DMS53 treated with DMSO at 0.1 percent for 48 hours (cell line): Measurements from ENCODE around the gene VPS35.
A peak's percentile ranks its signal among the peaks of the same experiment; 100 is the strongest.

Experiments used
- DNase-seq: peaks from one replicate; lab custom pipeline; 2025; ENCODE audit not compliant: unreplicated experiment; lab: John Stamatoyannopoulos, UW

Gene VPS35

DNA sequence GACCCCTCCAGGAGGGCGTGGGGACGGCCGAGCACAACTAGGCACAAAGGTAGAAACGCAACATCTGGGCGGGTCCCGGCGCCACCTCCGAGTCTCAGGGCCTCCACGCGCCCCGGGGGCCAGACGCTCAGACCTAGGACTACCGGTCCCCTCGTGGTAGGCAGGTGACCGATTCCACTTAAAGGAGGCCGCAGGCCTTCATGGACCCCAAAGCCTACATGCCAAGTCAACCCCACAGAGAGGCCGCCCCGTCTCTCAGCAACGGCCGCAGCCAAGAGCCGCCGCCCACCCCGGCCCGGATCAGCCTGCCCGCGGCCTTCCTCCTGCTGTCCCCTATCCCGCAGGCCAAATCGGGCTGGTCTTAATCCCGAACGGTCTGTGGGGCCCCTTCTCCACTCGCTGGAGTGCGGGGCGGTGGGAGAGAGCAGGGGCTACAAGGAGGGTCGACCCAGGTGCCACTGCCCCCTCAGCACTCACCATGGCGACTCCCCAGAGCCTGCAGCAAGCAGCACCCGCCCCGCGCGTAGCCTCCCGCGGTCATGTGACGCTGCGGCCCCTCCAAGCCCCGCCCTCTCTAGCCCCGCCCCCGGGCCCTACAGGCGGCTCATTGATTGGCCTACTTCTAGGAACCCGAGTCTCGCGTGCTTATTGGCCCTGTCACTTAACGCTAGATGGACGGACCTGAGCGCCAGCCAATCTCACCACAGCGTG is at the start of gene VPS35:
Gene VPS35 (minus strand): TSS at position 525 of the 711 bp plus-strand sequence. CDS start 45 bp downstream, at position 480.
- DNase-seq: peak; percentile 98

DNA sequence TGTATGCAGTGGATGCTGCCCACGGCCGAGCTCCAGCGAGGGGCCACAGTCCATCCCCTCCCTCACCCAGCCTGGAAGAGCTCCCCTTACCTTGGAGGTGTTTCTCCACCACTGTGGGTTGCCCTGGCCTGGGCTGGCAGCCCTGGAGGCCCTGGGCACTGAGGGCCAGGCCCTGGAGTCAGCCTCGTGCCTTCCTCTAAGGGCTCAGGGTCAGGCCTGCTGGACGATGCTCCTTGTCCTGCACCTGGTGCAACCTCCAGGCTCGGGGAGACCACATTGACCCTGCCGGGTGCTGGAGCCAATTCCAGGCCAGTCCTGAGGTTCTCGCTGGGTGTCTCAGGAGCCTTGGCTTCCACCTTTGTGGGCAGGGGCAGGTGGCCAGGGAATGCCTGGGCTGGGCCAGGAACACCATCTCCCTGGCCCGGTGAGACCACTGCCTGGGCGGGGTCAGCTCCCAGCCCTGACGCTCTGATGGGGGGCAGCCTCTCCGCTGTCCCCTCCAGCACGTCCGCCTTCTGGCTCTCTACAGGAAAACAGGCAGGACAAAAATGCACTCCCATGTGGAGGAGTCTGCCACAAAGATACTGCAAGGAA is 48.7 kb upstream of the VPS35 start:
- no peak for DNase-seq

GRCh38 chr16:46736695-46737094 is 47.7 kb upstream of the VPS35 start:
- DNase-seq: no peak

GRCh38 chr16:46733319-46733830 is 44.4 kb upstream of the VPS35 start:
- DNase-seq: no peak

GRCh38 chr16:46732561-46732960 is 43.6 kb upstream of the VPS35 start:
- DNase-seq: no peak

DNA sequence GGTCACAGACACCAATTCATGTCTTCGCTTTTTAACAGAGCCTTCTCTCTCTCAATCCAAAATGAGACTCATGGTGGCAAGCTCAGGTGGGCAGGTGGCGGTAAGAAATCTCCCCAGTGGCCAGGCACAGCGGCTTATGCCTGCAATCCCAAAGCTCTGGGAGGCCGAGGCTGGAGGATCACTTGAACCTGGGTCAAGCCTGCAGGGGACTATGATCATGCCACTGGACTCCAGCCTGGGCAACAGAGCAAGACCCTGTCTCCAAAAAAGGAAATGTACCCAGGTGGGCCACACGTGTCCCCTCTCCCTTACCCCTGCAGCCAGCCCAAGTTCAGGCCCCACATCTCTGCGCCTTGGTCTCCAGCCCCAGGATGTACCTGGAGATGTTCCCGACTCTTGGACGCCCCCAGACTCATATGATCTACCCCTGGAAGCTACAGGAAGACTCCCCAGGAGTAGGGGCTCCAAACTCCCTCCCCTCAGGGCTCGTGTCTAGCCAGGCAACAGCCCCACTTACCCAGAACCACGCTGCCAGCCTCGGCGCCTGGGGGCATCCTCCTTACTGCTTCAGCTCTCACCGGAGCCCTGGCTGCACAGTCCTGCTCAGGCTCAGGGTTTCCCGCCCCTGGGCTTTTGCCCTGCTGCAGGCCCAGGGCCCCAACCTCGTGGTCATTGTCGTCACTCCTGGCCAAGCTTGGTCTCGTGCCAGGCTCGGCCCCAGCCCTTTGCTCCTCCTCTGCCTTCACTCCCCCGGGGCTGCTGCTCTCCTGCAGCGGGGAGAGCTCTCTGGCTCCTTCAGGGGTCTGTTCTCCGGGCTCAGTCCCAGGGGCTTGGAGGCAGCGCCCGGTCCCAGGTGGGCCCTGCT is 42.9 kb upstream of the VPS35 start:
- no peak for DNase-seq

- DNase-seq: no peak
Observed at GRCh38 chr16:46730801-46731690, 42.1 kb upstream of the VPS35 start.

DNA sequence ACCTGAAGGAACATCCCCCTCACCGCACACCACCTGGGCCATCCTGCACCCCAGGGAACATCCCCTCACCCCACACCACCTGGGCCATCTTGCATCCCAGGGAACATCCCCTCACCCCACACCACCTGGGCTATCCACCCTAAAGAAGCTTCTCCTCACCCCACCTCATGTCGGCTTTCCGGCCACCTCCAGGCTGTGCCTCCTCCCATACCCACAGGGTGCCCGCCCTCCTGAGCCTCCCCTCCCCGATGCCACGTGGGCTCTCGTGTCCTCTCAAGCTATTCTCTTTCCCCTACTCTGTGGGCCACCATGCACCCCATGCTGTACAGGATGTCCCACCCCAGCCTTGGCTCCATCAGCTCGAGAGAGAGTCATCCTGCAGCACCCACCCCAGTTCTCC is 41.1 kb upstream of the VPS35 start:
- DNase-seq: no peak

- DNase-seq: no peak
Observed at GRCh38 chr16:46729326-46729995, 40.5 kb upstream of the VPS35 start.

- no peak for DNase-seq
Observed at GRCh38 chr16:46728806-46729205, 39.8 kb upstream of the VPS35 start.

DNA sequence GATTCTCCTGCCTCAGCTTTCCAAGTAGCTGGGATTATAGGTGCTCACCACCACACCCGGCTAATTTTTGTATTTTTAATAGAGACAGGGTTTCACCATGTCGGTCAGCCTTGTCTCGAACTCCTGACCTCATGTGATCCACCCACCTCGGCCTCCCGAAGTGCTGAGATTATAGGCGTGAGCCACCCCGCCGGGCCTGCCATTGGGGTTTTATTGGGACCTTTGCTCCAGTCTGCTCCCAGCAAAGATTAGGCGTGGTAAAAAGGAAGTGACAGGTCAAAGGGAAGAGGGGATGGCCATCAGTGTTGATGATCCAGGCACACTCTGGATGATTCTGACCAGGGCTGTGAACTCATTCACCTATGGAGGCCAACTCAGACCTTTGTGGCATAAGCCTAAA is 38.7 kb upstream of the VPS35 start:
- no peak for DNase-seq

GRCh38 chr16:46727184-46727583 is 38.2 kb upstream of the VPS35 start:
- no peak for DNase-seq

DNA sequence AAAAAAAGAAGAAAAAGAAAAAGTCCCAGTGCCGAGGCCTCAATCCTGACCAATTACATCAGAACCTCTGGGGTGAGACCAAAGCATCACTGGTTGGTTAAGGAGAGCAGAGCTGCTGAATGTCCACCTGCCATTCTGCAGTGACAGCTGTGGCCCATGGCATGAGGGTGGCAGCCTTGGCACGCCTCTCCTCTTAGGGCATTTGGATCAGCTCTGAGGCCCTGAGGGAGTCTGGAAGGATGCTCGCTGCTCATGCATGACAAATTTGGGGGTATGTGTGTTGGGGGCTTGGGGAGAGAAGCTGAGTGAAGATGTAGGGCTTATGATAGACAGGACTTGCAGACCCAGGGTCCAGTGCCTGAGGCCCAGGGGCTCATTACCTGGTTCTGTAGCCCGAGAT is 32.9 kb upstream of the VPS35 start:
- DNase-seq: no peak

DNA sequence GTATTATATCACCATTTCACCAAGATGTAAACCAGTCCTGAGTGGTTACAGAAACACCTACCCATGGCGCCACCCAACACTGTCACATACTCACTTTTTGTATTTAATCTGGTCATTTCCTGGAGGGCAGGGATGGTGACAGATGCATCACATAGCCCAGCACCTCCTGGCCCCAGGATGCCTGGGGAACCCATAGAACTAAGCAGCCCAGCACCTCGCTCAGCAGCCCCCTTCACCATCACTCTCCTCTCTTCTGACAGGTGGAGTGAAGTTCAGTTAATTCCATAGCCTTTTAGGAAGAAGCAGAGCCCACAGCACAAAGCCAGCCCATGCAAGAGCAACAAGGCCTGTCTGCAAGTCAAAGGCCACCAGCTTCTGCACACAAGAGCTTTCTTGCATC is 31.6 kb upstream of the VPS35 start:
- DNase-seq: no peak

GRCh38 chr16:46719528-46719927 is 30.6 kb upstream of the VPS35 start:
- no peak for DNase-seq

DNA sequence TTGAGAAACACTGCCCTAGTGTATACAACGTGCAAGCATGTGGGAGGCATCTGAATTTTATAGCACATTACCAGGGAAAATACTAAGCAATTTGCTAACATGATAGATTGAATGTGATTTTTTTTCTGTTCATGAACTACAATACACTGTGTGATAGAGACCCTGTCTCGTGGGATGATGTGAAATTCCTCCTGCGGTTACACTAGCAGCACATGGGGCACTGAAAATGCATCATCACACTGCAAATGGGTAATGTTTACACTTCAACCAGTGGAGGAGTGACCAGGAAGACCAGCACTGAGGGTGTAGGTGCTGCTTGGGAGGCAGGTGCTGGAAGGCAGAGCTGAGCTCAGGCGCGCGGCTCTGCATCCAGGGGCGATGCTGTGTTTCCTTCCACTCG is 29.2 kb upstream of the VPS35 start:
- DNase-seq: no peak

- DNase-seq: no peak
Observed at GRCh38 chr16:46717692-46718091, 28.7 kb upstream of the VPS35 start.

- DNase-seq: no peak
Observed at GRCh38 chr16:46715769-46716305, 26.9 kb upstream of the VPS35 start.

DNA sequence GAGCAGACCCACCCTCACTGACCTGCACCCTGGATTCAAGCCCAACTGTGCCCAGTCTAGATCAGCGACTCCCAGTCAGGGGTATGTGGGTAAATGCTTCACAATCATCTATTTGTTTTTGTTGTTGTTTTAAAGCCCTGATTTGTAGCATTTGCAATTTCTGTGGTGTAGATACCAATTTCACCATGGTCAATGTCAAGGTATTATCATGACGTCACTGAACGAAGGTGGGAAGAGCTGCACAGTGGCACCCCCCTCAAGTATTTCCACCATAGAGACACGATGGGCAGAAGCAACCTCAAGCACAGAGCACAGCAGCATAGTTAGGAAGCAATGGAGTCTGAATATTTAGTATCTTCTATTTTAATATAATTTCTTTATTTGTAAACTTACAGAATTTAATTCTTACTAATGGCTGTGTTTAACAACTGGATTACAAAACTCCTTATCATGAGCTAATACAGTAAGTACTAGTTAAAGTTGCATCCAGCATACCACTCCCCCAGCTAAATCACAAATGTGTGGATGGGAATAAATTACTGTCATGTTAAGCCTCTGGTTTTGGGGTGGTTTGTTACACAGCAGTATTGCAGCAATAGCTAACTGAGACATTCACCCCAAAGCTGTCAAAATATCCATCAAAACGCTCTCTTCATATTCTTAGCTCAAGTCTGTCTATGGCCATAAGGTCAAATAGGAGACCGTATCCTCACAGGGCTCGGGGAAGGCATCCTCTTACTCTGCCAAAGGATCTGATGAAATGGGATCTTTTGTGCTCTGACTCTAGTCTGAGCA is 26.0 kb upstream of the VPS35 start:
- DNase-seq: no peak
